B cell (primary cell): ENCODE results near the gene LZTS3.
"Not testable (repeated sequence)": the region's sequence is repeated elsewhere in the genome, so short reads cannot be mapped to it uniquely, and the experiment has no call there.

ENCODE experiments used
- CTCF ChIP-seq: fragments of 200-600 bp; IDR thresholded peaks from one replicate; pipeline ENCODE4 v1.8.0; 2022; ENCODE audit warnings: antibody characterized with exemption, mild to moderate bottlenecking
- EZH2 ChIP-seq: IDR thresholded peaks from 2 replicates; pipeline ENCODE4 v1.6.1; 2012; ENCODE audit warnings: borderline replicate concordance, low read depth, mild to moderate bottlenecking, moderate library complexity, low read length; ENCODE audit not compliant: insufficient read depth, poor library complexity, severe bottlenecking

DNA sequence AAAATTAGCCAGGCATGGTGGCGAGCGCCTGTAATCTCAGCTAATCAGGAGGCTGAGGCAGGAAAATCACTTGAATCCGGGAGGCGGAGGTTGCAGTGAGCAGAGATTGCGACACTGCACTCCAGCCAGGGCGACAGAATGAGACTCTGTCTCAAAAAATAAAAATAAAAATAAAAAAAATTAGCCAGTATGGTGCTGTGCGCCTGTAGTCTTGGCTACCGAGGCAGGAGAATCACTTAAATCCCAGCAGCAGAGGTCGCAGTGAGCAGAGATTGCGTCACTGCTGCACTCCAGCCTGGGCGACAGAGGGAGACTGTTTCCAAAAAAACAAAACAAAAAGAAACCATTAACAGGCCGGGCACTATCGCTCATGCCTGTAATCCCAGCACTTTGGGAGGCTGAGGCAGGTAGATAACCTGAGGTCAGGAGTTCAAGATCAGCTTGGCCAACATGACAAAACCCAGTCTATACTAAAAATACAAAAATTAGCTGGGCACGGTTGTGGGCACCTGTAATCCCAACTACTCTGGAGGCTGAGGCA lies 55.4 kb downstream of the LZTS3 start:
- TF ChIP-seq CTCF: peak; percentile 50
- not testable (repeated sequence) for TF ChIP-seq EZH2
